ENCODE measurements around the gene NFKBIE. TPM values are rescaled to one million over a fixed set of nuclear protein-coding genes. Genes with fewer than 3 reads are reported as not detected.
A peak's percentile ranks its signal among the peaks of the same experiment; 100 is the strongest.

NFKBIE gene
- total RNA-seq, 1 experiment from 2014 or later, result 7.6 TPM

- Histone ChIP-seq H3K4me1 (ENCODE audit: control insufficient read depth in 1 of 2, insufficient read depth in 2 of 2, low read length in 2 of 2) (no peaks in the 10 kb centered on the region), H3K9me3 (ENCODE audit: control insufficient read depth in 1 of 2, insufficient read depth in 1 of 2, low read depth in 1 of 2, low read length in 2 of 2) (no peaks in the 10 kb centered on the region), H3K4me3 (replicated peaks in 1 of 2; ENCODE audit: low read depth in 1 of 2, low read length in 2 of 2) (no peak overlapping the region), H3K27me3 (ENCODE audit: insufficient read depth, low read length) (no peaks in the 10 kb centered on the region), H3K36me3 (ENCODE audit: control insufficient read depth in 1 of 2, insufficient read depth in 2 of 2, low read length in 2 of 2) (peaks cover 30 to 61% of the 10 kb centered on the region in 2 experiments), H3K9me2 (ENCODE audit: insufficient read depth) (no peaks in the 10 kb centered on the region), H4K20me1 (ENCODE audit: insufficient read depth) (no peaks in the 10 kb centered on the region), H3K79me2 (ENCODE audit: insufficient read depth, low read length) (no peaks in the 10 kb centered on the region), H3K9ac (ENCODE audit: low read length) (no peak overlapping the region), H2AFZ (ENCODE audit: low read depth, low read length, poor library complexity, severe bottlenecking) (no peak overlapping the region), H3K27ac (ENCODE audit: low read depth, low read length) (no peak overlapping the region), H3K4me2 (ENCODE audit: low read length) (no peak overlapping the region)
- no TSS peak for BruUV-seq (replicated peaks)
- ChIA-PET RAD21 (ENCODE audit: low non-redundant PET in 1 of 2, low total read pairs in 2 of 2, uncharacterized antibody in 2 of 2, unreplicated experiment in 2 of 2) (interaction anchor here (0.8 to 1.1 kb wide), 1 partner anchor 37 kb away, joined by 3 to 4 read pairs; no protein-coding TSS in a partner anchor), CTCF (interaction anchor here (0.6 to 2.1 kb wide), 7 partner anchors 8 to 208 kb away, joined by 3 to 18 read pairs (median 5); partner anchors contain the start of gene AARS2), POLR2A (interaction anchor here (1.4 kb wide), 1 partner anchor 8 kb away, joined by 4 read pairs; the partner anchor contains the start of gene AARS2)
- no peak for TF ChIP-seq ELF1 (IDR thresholded peaks at IDR 0.05; ENCODE audit: borderline replicate concordance, low read depth)
- TF ChIP-seq YY1 (IDR thresholded peaks at IDR 0.05; ENCODE audit: extremely low read depth, insufficient replicate concordance, low read depth, low read length), result peak; percentile 59
- peak; percentile 52 for TF ChIP-seq RAD21 (IDR thresholded peaks at IDR 0.05; ENCODE audit: low read depth)
- TF ChIP-seq ZBTB33 (IDR thresholded peaks at IDR 0.05; ENCODE audit: extremely low read depth, insufficient replicate concordance, low read length), result no peak
- TF ChIP-seq TCF7L2 (IDR thresholded peaks at IDR 0.05; ENCODE audit: borderline replicate concordance, extremely low read depth, insufficient read depth, insufficient read length), result no peak
- TF ChIP-seq, protein P1, sequence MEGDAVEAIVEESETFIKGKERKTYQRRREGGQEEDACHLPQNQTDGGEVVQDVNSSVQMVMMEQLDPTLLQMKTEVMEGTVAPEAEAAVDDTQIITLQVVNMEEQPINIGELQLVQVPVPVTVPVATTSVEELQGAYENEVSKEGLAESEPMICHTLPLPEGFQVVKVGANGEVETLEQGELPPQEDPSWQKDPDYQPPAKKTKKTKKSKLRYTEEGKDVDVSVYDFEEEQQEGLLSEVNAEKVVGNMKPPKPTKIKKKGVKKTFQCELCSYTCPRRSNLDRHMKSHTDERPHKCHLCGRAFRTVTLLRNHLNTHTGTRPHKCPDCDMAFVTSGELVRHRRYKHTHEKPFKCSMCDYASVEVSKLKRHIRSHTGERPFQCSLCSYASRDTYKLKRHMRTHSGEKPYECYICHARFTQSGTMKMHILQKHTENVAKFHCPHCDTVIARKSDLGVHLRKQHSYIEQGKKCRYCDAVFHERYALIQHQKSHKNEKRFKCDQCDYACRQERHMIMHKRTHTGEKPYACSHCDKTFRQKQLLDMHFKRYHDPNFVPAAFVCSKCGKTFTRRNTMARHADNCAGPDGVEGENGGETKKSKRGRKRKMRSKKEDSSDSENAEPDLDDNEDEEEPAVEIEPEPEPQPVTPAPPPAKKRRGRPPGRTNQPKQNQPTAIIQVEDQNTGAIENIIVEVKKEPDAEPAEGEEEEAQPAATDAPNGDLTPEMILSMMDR (IDR thresholded peaks at IDR 0.05 in 2 of 3, conservative IDR thresholded peaks at IDR 0.05 in 1 of 3; ENCODE audit: borderline replicate concordance in 1 of 3, insufficient read depth in 1 of 3, low read depth in 2 of 3, low read length in 2 of 3), result peak; percentile 46 to 87 (median 85); a peak in 5 of 6 replicates
- no peak for TF ChIP-seq EZH2 (IDR thresholded peaks at IDR 0.05)
- TF ChIP-seq POLR2AphosphoS5 (IDR thresholded peaks at IDR 0.05; ENCODE audit: low read depth, low read length), result no peak
- ATAC-seq, result peak; percentile 76
- intact Hi-C loops (cut with micrococcal nuclease), result loop anchor here (1.0 kb wide), 1 partner anchor 36 kb away; no protein-coding TSS in a partner anchor
- DNase-seq (ENCODE audit: low read depth, low spot score), result peak; percentile 10
These were observed 39.2 kb upstream of the NFKBIE start for GRCh38 chr6:44304282-44305199.

All from HCT116 (cell line).